Left renal pelvis (tissue), 4 donors: ENCODE measurements around the gene TRANK1. TPM values are rescaled to one million over a fixed set of nuclear protein-coding genes. Genes with fewer than 3 reads are reported as not detected.
A peak's percentile ranks its signal among the peaks of the same experiment; 100 is the strongest.

Experiments
- DNase-seq, 4 donors: peaks; one replicate each; pipeline ENCODE4 v3.0.0-alpha.2; 2013; ENCODE audit warnings: low read depth in 4 of 4, low spot score in 3 of 4
- polyA plus RNA-seq, 4 donors: library from polyadenylated mRNA; unstranded; fragments of 120-200 nt; gene quantifications; one replicate each; pipeline ENCODE4 v1.2.1, GENCODE V29; 2013; ENCODE audit not compliant: insufficient read length in 4 of 4

Gene TRANK1
- polyA plus RNA-seq, 4 donors, result 5.8 to 17.2 (median 6.5) TPM

DNA sequence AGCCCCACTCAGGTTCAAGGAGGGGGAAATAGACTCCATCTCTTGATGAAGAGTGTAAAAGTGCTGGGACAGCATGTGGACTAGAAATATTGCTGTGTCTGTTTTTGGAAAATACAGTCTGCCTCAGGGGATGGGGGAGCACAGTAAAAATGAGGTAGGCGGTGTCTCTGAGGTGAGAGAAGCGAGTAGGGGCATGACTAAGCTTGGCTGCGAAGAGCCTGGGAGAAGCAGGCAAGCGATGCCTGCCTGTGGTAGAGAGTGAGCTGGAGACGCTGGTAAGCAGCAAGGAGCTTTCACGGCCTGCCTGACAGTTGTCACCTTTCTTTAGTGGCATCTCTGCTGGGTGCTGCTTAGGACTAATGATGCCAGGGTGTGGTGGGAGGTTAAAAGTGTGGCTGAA lies 131.5 kb downstream of the TRANK1 start:
- DNase-seq, result no peak

DNA sequence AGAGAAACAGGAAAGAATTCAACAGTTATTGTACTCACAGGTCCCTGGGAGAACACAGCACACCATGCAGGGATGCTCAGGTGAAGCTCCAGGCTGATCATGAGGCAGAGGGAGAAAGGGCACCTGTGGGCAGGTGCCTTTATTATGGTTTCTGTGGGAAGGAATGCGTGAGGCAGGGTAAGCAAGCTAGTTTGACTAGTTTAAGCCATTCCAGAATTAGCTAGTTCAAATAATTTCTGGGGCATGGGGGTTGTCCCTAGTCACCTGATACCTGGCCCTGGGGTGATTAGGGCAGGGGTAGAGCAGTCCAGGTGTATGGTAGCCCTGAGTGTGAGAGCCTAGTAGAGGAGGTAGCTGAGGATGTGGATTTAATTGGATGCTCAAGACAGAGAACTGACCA lies 132.6 kb downstream of the TRANK1 start:
- no peak for DNase-seq

DNA sequence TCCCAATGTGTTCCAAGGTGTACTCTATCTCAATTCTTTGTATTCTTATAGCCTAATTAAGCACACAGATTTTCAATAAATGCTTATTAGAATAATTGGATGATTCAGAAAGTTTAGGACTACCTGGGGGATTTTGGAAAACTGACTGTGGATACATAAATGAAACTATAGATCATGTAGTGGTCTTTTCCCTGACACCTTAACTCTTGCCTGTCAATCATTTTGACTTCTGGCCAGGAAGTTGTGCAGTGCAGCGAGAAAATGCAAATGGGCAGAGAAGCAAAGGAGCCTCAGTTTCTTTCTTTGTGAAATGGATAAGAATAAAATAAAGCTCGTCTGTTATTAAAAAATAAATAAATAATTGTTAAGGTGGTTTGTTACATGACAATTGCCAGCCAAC lies 133.1 kb downstream of the TRANK1 start:
- no peak for DNase-seq

DNA sequence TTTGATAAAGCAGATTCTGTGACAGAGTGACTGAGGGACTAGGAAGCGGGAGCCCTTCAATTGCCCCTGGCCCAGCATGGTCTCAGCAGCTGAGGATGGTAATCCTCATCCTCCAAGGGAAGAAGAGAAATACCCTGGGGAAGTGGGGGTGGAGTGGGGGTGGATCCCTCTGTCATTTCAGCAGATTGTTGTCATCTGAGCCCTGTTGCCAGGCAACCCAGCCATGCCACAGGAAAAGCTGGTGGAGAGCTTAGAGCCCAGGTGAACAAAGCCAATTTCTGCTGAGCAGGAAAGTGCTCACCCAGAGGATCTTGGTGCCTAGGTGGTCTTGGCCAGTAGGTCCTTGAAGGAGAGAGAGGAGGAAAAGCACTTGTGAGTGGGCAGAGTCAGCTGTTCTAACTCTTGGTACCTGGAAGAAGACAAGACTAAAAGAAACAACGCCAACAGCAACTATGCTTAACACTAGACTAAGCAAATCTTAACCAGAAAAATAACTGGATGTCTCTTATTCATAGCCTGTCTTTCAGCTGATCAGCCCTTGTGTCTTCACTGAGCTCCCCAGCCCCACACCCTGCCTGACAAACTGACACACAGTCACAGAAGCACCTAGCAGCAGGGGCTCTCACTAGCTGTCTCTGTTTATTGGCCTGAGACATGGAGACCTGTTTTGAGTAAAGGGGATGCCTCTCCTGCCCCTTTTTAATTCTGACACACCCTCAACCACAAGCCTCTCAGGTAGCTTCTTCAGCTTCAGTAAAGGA lies 140.4 kb downstream of the TRANK1 start:
- DNase-seq, result peak in 1 of 4 donors; percentile 3

DNA sequence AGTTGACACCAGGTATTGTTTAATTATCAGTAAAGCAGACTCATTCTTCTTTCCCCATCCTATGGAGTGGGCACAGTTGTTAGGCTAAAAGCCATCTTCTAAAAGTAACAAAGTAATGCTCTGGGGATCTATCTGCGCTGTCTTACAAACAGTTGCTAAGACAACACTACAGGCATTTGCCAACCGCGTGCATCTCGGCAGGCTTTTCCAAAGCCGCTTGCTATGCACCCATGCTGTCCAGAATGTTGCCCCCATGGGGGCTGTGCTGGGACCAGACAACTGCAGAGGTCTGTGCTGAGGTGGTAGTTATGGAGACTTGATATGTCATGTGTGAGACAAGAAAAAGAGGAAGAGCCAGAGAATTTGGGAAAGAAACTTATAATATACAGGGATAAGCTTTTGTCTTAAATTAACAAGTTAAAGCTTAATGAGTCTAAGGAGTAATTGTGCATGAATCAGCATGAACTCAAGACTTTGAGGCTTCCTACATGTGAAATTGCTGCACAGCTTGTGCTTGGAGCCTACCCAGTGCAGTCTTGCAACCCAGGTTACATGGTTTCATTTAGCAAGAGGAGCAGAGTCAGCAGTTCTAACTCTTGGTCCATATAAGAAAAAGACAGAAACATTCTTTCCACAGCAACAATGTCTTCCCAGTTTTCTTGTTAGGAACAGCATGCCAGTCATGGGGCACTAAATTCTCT lies 141.6 kb downstream of the TRANK1 start:
- DNase-seq, result no peak

DNA sequence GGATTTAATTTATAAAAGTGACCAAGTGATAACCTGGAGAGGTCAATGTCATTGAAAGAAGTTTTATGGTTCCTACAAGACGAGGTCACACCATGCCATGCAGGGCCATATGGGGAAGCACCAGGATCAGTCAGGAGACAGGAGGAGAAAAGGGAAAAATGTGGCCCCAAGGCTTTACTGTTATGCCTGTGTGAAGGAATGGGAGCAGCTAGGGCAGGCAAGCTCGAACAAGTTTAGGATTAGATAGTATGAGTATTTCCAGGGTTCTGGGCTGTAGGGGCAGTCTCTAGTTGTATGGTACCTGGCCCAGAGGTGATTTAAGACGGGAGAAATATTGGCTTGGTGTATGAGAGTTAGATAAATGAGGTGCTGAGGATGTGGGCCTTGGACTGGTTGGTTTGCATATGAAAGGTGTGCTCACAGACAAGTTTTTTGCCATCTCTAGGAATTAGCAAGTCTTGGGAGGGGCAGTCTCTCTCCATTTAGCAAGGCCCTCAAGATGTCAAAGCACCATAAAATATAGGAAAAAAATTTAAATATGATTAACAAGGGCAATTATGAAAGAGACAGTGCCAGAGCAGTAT lies 144.2 kb downstream of the TRANK1 start:
- no peak for DNase-seq

DNA sequence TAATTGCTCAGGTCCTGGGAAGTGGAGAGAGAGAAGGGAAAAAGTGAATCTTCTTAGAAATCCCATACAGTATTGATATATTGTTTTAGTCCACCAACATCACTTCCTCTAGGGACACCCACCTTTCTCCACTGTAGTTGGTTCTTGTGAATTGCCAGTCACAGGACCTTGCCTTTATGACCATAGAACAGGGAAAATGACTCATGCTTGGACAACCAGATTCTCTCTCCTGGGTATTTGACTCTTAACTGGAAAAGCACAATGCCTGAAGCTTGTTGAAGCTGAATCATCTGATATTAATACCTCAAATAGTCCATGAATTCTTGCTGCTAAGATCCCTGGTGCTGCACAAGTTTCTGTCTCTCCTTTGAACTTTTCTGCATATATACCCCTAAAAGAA lies 148.0 kb downstream of the TRANK1 start:
- no peak for DNase-seq

DNA sequence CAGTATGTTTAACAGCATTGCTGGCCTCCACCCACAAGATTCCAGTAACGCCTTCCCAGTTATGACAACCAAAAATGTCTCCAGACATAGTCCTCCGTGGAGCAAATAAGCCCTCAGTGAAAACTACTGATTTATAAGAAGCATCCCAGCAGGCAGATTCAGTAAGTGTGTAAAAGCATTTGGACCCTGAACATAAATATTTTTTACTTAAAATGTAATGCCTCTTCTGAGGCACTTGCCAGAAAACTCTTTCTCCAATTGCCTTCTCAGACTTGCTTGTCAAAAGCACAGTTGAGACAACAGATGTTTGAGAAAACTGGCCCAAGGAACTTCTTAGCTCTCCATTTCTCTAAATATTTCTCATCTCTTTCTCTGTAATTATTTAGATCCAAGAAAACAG lies 148.7 kb downstream of the TRANK1 start:
- no peak for DNase-seq

DNA sequence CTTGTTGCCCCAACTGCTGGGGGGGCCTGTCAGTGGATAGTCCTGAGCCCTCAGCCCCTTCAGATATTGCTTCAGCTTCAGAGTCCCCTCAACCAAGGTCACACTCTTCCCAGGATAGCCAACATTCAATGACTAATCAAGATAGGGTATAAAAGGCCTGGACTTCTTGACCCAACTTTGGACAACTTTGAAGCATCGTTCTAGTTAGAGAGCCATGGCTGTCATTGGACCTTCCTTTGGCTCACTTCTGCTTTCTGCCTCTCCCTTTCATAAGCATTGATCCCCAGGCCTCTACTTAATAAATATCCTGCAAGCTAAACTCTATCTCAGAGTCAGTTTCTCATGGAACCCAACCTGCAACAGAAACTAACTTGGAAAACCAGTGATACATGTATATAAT lies 149.2 kb downstream of the TRANK1 start:
- no peak for DNase-seq

DNA sequence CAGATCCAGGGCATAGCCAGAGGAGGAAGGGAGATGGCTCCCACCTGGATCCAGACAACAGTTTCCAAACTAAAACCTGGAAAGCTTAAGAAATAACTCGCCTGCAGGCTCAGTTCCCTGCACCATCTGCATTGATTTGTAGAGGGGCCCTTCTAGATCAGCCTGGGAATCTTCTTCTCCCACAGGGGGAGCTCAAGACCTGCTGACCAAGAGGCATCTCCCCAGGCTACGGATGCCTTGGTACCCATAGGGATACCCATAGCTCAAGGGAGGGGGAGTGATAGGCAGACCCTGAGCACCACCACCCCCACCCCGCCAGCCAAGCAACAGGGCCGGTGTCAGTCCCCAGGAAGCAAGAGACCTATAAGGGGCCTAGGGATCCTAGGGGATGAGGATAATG lies 152.5 kb downstream of the TRANK1 start:
- peak in 1 of 4 donors; percentile 6 for DNase-seq

DNA sequence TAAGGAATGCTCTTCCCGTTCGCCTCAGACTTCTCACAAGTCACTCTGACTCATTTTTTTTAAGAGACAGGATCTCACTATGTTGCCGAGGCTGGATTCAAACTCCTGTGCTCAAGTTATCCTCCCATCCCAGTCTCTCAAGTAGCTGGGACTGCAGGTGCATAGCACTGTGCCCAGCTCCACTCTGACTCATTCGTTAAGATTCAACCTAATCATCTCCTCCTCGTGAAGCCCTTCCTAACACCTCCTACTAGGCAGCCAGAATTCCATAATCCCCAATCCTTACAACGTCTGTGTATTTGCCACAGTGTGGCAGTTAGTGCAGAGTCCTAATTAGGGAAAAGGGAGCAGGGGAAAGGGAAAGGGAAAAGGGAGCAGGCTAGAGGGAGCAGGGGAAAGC lies 154.1 kb downstream of the TRANK1 start:
- no peak for DNase-seq

DNA sequence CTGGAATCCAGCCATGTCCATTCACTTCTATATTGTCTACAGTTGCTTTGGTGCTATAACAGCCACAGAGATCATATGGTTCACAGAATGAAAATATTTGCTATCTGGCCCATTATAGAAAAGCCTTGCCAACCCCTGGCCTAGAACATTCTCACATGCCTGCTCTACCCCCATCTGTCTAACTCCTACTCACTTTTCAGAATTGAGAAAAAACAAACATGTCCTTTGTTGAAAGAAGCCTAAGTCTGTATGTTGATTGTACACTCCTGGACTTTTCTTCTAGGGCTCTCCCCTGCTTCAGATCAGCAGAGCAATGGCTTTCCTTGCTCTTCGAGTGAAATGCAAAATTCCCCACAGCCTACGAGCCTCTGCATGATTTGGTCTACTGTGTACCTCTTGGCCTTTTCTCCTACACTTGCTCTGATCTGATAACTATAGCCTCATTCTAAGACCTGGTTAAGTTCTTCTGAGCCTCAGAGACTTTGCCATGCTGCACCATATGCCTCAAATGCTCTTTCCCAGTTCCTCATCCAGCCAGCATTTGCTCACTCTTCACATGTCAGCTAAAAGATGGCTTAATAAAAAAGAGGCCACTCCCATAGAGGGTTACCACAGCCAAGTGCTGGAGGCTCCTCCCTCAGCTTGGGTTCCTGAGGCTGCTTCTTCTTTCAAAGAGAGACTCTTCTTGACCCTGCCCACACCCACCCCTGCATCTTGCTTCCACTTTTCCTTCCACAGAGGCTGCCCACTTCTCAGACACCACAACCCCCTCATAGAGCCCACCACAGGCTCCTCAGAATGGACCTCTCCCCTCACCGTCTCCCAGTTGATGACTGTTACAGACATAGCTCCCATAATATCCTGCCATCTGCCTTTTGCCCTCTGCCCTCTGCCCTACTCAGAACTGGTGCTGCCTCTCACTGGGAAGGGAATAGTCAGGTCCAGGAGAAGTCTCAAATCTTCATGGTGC lies 157.6 kb downstream of the TRANK1 start:
- DNase-seq, result no peak

DNA sequence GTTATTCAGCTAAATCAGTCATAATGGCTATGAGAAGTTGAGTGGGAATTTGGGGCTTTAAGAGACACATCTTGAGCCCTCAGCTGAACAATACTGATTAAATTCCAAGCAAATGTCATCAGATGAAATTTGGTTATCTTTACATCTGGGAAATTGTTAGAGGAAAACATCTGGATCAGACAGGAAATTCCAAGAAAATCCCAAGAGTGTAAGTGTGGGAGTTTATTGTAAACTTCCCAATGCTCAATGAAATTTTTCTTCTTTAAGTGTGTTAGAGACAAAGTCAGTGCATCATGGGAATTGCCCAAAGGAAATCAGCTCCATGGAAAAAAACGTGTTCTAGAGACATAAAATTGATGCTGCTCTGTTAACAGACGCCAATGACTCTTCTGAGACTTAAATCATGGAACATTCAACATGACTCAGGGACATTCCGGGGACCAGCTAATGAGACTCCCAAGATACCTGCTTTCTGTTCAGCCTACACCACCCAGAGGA lies 160.7 kb downstream of the TRANK1 start:
- DNase-seq, result no peak

DNA sequence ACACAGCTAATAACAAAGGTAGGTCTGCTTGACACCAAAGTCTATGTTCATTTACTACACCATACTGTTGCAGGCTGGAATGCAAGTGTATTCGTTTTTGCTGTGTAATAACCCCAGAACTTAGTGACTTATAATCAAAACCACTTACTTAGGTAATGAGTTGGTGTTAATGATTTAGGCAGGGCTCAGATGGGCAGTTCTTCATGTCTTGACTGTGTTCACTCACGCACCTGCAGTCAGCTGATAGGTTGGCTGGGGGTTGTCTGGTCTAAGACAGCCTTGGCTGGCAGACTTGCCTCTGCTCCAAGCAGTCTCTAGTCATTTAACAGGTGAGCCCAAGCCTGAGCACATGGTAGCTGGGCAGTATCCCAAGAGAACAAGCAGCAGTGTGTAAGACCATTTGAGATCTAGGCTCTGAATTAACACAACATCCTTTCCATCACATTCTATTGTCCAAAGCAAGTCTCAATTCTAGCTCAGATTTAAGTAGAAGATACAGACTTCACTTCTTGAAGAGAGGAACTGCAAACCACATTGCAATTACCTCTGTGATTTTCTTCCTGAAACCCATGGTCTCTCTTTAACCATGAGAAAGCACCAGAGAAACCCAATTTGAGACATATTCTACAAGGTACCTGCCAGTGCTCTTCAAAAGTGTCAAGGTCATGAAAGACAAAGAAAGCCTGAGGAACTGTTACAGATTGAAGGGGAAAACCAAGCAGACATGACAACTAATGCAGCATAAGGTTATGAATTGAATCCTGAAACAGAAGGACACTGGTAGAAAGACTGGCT lies 167.2 kb downstream of the TRANK1 start:
- DNase-seq, result no peak

Other genes starting within 250 kb of the TRANK1 start
- gene DCLK3, start 180.5 kb downstream of the TRANK1 start, polyA plus RNA-seq, result 1 to 10 TPM in 1 of 4 donors, under 1 TPM in 3; 0.59 to 1.0 (median 0.81) TPM
- 10 to 100 TPM; 45.1 to 61.9 (median 53.9) TPM for gene EPM2AIP1, start 48.1 kb upstream of the TRANK1 start, polyA plus RNA-seq
- gene MLH1, start 48.5 kb upstream of the TRANK1 start, polyA plus RNA-seq, result 10 to 100 TPM; 41.5 to 53.5 (median 50.0) TPM
- gene LRRFIP2, start 229.5 kb upstream of the TRANK1 start, polyA plus RNA-seq, result 10 to 100 TPM; 30.6 to 47.6 (median 40.8) TPM